Measurements from ENCODE around the gene ACAD11.

DNA sequence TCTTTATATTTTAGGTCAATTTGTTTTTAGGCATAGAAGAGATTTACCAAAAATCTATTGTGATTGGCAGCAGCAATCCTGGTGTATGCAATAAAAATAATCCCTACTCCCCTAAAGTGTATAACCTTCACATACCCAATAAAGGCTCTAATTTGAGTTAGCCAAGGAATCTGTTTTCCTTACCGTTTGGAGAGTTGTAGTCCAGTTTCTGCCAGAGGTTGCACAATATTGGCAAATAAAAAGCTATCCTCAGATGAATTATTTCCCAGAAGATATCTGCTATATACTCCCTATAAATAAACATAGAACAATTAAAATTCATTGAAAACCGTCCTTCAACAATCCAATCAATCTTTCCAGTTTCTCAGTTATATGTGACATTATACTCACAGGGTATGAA lies 31.5 kb downstream of the ACAD11 start:
- no peak for TF ChIP-seq ZNF232 (CRISPR knock-in tag; IDR thresholded peaks at IDR 0.05)
- no peak for TF ChIP-seq MTF1 (CRISPR knock-in tag; IDR thresholded peaks at IDR 0.05; ENCODE audit: borderline replicate concordance)
- TF ChIP-seq, protein P1, sequence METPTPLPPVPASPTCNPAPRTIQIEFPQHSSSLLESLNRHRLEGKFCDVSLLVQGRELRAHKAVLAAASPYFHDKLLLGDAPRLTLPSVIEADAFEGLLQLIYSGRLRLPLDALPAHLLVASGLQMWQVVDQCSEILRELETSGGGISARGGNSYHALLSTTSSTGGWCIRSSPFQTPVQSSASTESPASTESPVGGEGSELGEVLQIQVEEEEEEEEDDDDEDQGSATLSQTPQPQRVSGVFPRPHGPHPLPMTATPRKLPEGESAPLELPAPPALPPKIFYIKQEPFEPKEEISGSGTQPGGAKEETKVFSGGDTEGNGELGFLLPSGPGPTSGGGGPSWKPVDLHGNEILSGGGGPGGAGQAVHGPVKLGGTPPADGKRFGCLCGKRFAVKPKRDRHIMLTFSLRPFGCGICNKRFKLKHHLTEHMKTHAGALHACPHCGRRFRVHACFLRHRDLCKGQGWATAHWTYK (CRISPR knock-in tag; IDR thresholded peaks at IDR 0.05), result no peak
- no peak for TF ChIP-seq PHF21A (IDR thresholded peaks at IDR 0.05; ENCODE audit: borderline replicate concordance, low read depth)
- no peak for TF ChIP-seq EHMT2 (IDR thresholded peaks at IDR 0.05)
